Neuronal stem cell (in vitro differentiated cells): ENCODE results near the gene CLCN3.

Experiments used
- DNase-seq: peaks from one replicate; pipeline ENCODE4 v3.0.0-alpha.2; 2013; ENCODE audit warnings: low spot score
- H2AFZ ChIP-seq: one replicate; pipeline ENCODE4 v1.6.1; 2013; ENCODE audit warnings: mild to moderate bottlenecking, low read length, inconsistent platforms
- H2AK5ac ChIP-seq: 2 replicates; pipeline ENCODE4 v1.6.1; 2013; ENCODE audit warnings: low read depth, mild to moderate bottlenecking, inconsistent platforms, low read length, moderate library complexity, mixed read lengths
- H2BK120ac ChIP-seq: 2 replicates; pipeline ENCODE4 v1.6.1; 2013; ENCODE audit warnings: low read depth, mild to moderate bottlenecking, inconsistent platforms, low read length, moderate library complexity, mixed read lengths
- H2BK12ac ChIP-seq: one replicate; pipeline ENCODE4 v1.6.1; 2013; ENCODE audit warnings: low read length, inconsistent platforms
- H2BK15ac ChIP-seq: 2 replicates; pipeline ENCODE4 v1.6.1; 2013; ENCODE audit warnings: mild to moderate bottlenecking, low read length, inconsistent platforms, mixed read lengths
- H2BK5ac ChIP-seq: one replicate; pipeline ENCODE4 v1.6.1; 2013; ENCODE audit warnings: inconsistent platforms, mild to moderate bottlenecking, low read length, moderate library complexity
- H3K14ac ChIP-seq: one replicate; pipeline ENCODE4 v1.6.1; 2013; ENCODE audit warnings: low read length, inconsistent platforms
- H3K18ac ChIP-seq: 2 replicates; pipeline ENCODE4 v1.6.1; 2013; ENCODE audit warnings: low read length, inconsistent platforms
- H3K23ac ChIP-seq: 2 replicates; pipeline ENCODE4 v1.6.1; 2013; ENCODE audit warnings: low read depth, mild to moderate bottlenecking, mixed read lengths, low read length, inconsistent platforms; ENCODE audit not compliant: poor library complexity
- H3K27ac ChIP-seq: replicated peaks from 3 replicates; pipeline ENCODE4 v1.5.1; 2013; ENCODE audit warnings: low read length, inconsistent platforms
- H3K27me3 ChIP-seq, 3 experiments: 2 replicates each; pipeline ENCODE4 v1.6.1; 2013; ENCODE audit warnings: low read length in 3 of 3, mild to moderate bottlenecking in 2 of 3, inconsistent platforms in 1 of 3, low read depth in 1 of 3, mixed read lengths in 1 of 3, moderate library complexity in 1 of 3; ENCODE audit not compliant: control insufficient read depth in 3 of 3, insufficient read depth in 3 of 3
- H3K36me3 ChIP-seq, 2 donors: replicated peaks in 1 of 2; 2 replicates each; pipeline ENCODE4 v1.6.1; 2013; ENCODE audit warnings: low read length in 2 of 2; ENCODE audit not compliant: control insufficient read depth in 2 of 2, insufficient read depth in 2 of 2
- H3K4ac ChIP-seq: 2 replicates; pipeline ENCODE4 v1.6.1; 2013; ENCODE audit warnings: inconsistent platforms, mild to moderate bottlenecking, low read length, moderate library complexity
- H3K4me1 ChIP-seq, 2 donors: 1 replicate in 1 of 2; 2 replicates in 1 of 2; pipeline ENCODE4 v1.6.1; 2013; ENCODE audit warnings: low read length in 2 of 2, low read depth in 1 of 2; ENCODE audit not compliant: control insufficient read depth in 2 of 2, insufficient read depth in 1 of 2
- H3K4me2 ChIP-seq: one replicate; pipeline ENCODE4 v1.6.1; 2013; ENCODE audit warnings: mild to moderate bottlenecking, low read length, inconsistent platforms; ENCODE audit not compliant: insufficient read depth, poor library complexity, severe bottlenecking
- H3K4me3 ChIP-seq, 2 donors: 2 replicates each; pipeline ENCODE4 v1.5.1; 2013; ENCODE audit warnings: low read length in 2 of 2, mild to moderate bottlenecking in 2 of 2, inconsistent platforms in 1 of 2, moderate library complexity in 1 of 2
- H3K79me1 ChIP-seq: one replicate; pipeline ENCODE4 v1.6.1; 2013; ENCODE audit warnings: low read depth, mild to moderate bottlenecking, inconsistent platforms, low read length, moderate library complexity
- H3K9ac ChIP-seq: one replicate; pipeline ENCODE4 v1.6.1; 2013; ENCODE audit warnings: mild to moderate bottlenecking, low read depth, low read length, inconsistent platforms; ENCODE audit not compliant: poor library complexity
- H3K9me3 ChIP-seq, 2 donors: replicated peaks in 1 of 2; 2 replicates each; pipeline versions ENCODE3 to v1.6.1; 2013; ENCODE audit warnings: low read length in 2 of 2, mild to moderate bottlenecking in 2 of 2, inconsistent platforms in 1 of 2, low read depth in 1 of 2, mixed read lengths in 1 of 2, moderate library complexity in 1 of 2; ENCODE audit not compliant: control insufficient read depth in 2 of 2, insufficient read depth in 1 of 2
- H4K8ac ChIP-seq: one replicate; pipeline ENCODE4 v1.6.1; 2013; ENCODE audit warnings: low read depth, mild to moderate bottlenecking, inconsistent platforms, low read length, moderate library complexity
- H4K91ac ChIP-seq: one replicate; pipeline ENCODE4 v1.6.1; 2013; ENCODE audit warnings: low read length, low read depth, mild to moderate bottlenecking, inconsistent platforms; ENCODE audit not compliant: poor library complexity
- WGBS, 2 donors: extraction: QIAGEN DNeasy Blood & Tissue Kit; methylation state at CpG; one replicate each; pipeline ENCODE4 v1.1.7; 2013; ENCODE audit warnings: missing lambda C conversion rate in 2 of 2, mixed read lengths in 1 of 2; ENCODE audit not compliant: insufficient read length in 2 of 2, insufficient replicate concordance in 1 of 2; ENCODE audit errors: extremely low coverage in 2 of 2; 5-methylcytosine and 5-hydroxymethylcytosine counted together

Gene CLCN3

GRCh38 chr4:169645627-169646026 is 25.2 kb downstream of the CLCN3 start:
- no peak overlapping the region for H3K14ac ChIP-seq
- H4K91ac ChIP-seq: no peak overlapping the region
- no peaks in the 10 kb centered on the region for H3K4me1 ChIP-seq
- H2BK12ac ChIP-seq: no peak overlapping the region
- H3K18ac ChIP-seq: no peak overlapping the region
- H3K27ac ChIP-seq: no peak overlapping the region
- H3K9me3 ChIP-seq: no peaks in the 10 kb centered on the region
- DNase-seq: no peak
- H3K79me1 ChIP-seq: no peaks in the 10 kb centered on the region
- H2BK5ac ChIP-seq: no peak overlapping the region
- no peak overlapping the region for H2AFZ ChIP-seq
- H3K23ac ChIP-seq: no peak overlapping the region
- no peak overlapping the region for H3K9ac ChIP-seq
- WGBS, 2 donors: no CpG with 5 or more reads among the region's 1 CpG
- peaks cover 2 to 55% of the 10 kb centered on the region in 2 donors for H3K36me3 ChIP-seq
- no peak overlapping the region for H3K4me2 ChIP-seq
- no peak overlapping the region for H2BK120ac ChIP-seq
- H3K4me3 ChIP-seq: no peak overlapping the region
- H2AK5ac ChIP-seq: no peak overlapping the region
- H2BK15ac ChIP-seq: no peak overlapping the region
- peaks cover 0 to 2% (median 0%) of the 10 kb centered on the region in 3 experiments for H3K27me3 ChIP-seq
- H4K8ac ChIP-seq: no peak overlapping the region
- no peak overlapping the region for H3K4ac ChIP-seq

GRCh38 chr4:169649545-169650226 is 29.3 kb downstream of the CLCN3 start:
- Histone ChIP-seq H3K27me3 (peaks cover 0 to 1% (median 0%) of the 10 kb centered on the region in 3 experiments), H3K27ac (no peak overlapping the region), H4K91ac (no peak overlapping the region), H2AFZ (no peak overlapping the region), H4K8ac (no peak overlapping the region), H2AK5ac (no peak overlapping the region), H2BK5ac (no peak overlapping the region), H3K4me3 (no peak overlapping the region), H2BK15ac (no peak overlapping the region), H2BK12ac (no peak overlapping the region), H2BK120ac (no peak overlapping the region), H3K9ac (no peak overlapping the region), H3K36me3 (peaks cover 1 to 33% of the 10 kb centered on the region in 2 donors), H3K4me2 (no peak overlapping the region), H3K4me1 (no peaks in the 10 kb centered on the region), H3K23ac (no peak overlapping the region), H3K79me1 (no peaks in the 10 kb centered on the region), H3K9me3 (peaks cover 0 to 12% of the 10 kb centered on the region in 2 donors), H3K14ac (no peak overlapping the region), H3K4ac (no peak overlapping the region), H3K18ac (no peak overlapping the region)
- DNase-seq: no peak
- no CpG with 5 or more reads among the region's 7 CpGs for WGBS, 2 donors

GRCh38 chr4:169650227-169650936 is 30.0 kb downstream of the CLCN3 start:
- H2BK15ac ChIP-seq: no peak overlapping the region
- H3K4me3 ChIP-seq: no peak overlapping the region
- H2BK120ac ChIP-seq: no peak overlapping the region
- no peaks in the 10 kb centered on the region for H3K4me1 ChIP-seq
- H3K4ac ChIP-seq: no peak overlapping the region
- no peak overlapping the region for H2AFZ ChIP-seq
- H3K14ac ChIP-seq: no peak overlapping the region
- H3K18ac ChIP-seq: no peak overlapping the region
- H3K36me3 ChIP-seq: peaks cover 0 to 26% of the 10 kb centered on the region in 2 donors
- H3K9me3 ChIP-seq: peaks cover 0 to 12% of the 10 kb centered on the region in 2 donors
- H3K27ac ChIP-seq: no peak overlapping the region
- H2BK12ac ChIP-seq: no peak overlapping the region
- no peak overlapping the region for H3K9ac ChIP-seq
- no peak overlapping the region for H4K91ac ChIP-seq
- H3K4me2 ChIP-seq: no peak overlapping the region
- H4K8ac ChIP-seq: no peak overlapping the region
- H3K23ac ChIP-seq: no peak overlapping the region
- no peak overlapping the region for H2BK5ac ChIP-seq
- no CpG with 5 or more reads among the region's 3 CpGs for WGBS, 2 donors
- no peak for DNase-seq
- no peak overlapping the region for H2AK5ac ChIP-seq
- H3K27me3 ChIP-seq: no peaks in the 10 kb centered on the region
- no peaks in the 10 kb centered on the region for H3K79me1 ChIP-seq

DNA sequence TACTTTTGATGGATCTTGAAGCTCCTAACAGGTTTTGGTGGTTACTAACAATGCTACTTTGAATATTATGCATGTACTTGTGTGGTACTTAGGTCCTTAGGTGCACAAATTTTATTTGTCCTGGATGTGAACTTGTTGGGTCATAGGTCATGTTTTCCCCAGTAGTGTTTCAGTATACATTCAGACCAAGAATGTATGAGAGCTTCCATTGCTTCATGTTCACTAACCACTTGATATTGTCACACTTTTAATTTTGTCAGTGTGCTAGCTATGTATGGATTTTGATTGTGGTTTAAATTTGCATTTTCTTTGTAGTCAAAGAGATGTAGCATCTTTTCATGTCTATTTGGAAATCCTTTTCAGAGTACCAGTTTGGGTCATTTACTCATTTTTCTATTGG is 32.2 kb downstream of the CLCN3 start:
- Histone ChIP-seq H4K91ac (no peak overlapping the region), H3K4me2 (no peak overlapping the region), H3K18ac (no peak overlapping the region), H3K4me1 (no peaks in the 10 kb centered on the region), H3K27me3 (no peaks in the 10 kb centered on the region), H2BK15ac (no peak overlapping the region), H3K4me3 (no peak overlapping the region), H3K36me3 (peaks cover 0 to 23% of the 10 kb centered on the region in 2 donors), H2BK120ac (no peak overlapping the region), H3K27ac (no peak overlapping the region), H2AK5ac (no peak overlapping the region), H3K23ac (no peak overlapping the region), H2BK5ac (no peak overlapping the region), H4K8ac (no peak overlapping the region), H2AFZ (no peak overlapping the region), H2BK12ac (no peak overlapping the region), H3K79me1 (no peaks in the 10 kb centered on the region), H3K9ac (no peak overlapping the region), H3K14ac (no peak overlapping the region), H3K4ac (no peak overlapping the region), H3K9me3 (peaks cover 0 to 12% of the 10 kb centered on the region in 2 donors)
- no peak for DNase-seq
